Endothelial cell of umbilical vein (primary cell): ENCODE results near the gene PLEKHA7. TPM values are rescaled to one million over a fixed set of nuclear protein-coding genes. Genes with fewer than 3 reads are reported as not detected.

Experiments
- BruUV-seq: library from RNA; stranded (reverse); fragments of 400-500 nt; replicated peaks from 2 replicates; lab custom pipeline; 2021; lab: Mats Ljungman, UMichigan
- CTCF ChIA-PET: fragments of 300-600, 350-600 bp; sonication (Branson Sonifier 250); formaldehyde crosslinking; loops from one replicate; lab custom pipeline; 2021; ENCODE audit warnings: antibody characterized with exemption, inconsistent platforms; lab: Charles Lee
- POLR2A ChIA-PET: fragments of 300-600, 350-600 bp; sonication (Branson Sonifier 250); formaldehyde crosslinking; loops from one replicate; lab custom pipeline; 2021; ENCODE audit warnings: antibody characterized with exemption, inconsistent platforms; lab: Charles Lee
- DNase-seq: peaks from one replicate; pipeline ENCODE4 v3.0.0-alpha.2; 2011; ENCODE audit warnings: low read depth, low spot score
- FAIRE-seq: peaks from 2 replicates; lab custom pipeline; 2011; peaks lifted over from hg19 to GRCh38; lab: Jason Lieb, UNC
- H2AFZ ChIP-seq: 2 replicates; pipeline ENCODE4 v1.6.0; 2012; ENCODE audit warnings: low read depth, low read length, control low read depth, inconsistent platforms
- H3K27ac ChIP-seq: 2 replicates; pipeline ENCODE4 v1.5.1; 2011; ENCODE audit warnings: low read depth, mild to moderate bottlenecking, control low read depth, low read length, moderate library complexity; ENCODE audit not compliant: insufficient read depth
- H3K27me3 ChIP-seq, 2 experiments: 2 replicates each; pipeline versions ENCODE4 v1.6.0 to v1.6.1; 2011; ENCODE audit warnings: low read length in 2 of 2, mixed read lengths in 1 of 2; ENCODE audit not compliant: control insufficient read depth in 2 of 2, insufficient read depth in 2 of 2
- H3K36me3 ChIP-seq, 2 experiments: 2 replicates in 1 of 2; 3 replicates in 1 of 2; pipeline ENCODE4 v1.5.1; 2011; ENCODE audit warnings: low read length in 2 of 2, mild to moderate bottlenecking in 1 of 2, moderate library complexity in 1 of 2; ENCODE audit not compliant: control insufficient read depth in 2 of 2, insufficient read depth in 2 of 2; ENCODE audit errors: extremely low read depth in 1 of 2
- H3K4me1 ChIP-seq: 3 replicates; pipeline ENCODE4 v1.5.1; 2011; ENCODE audit warnings: mild to moderate bottlenecking, low read length; ENCODE audit not compliant: control insufficient read depth, insufficient read depth; ENCODE audit errors: extremely low read depth
- H3K4me2 ChIP-seq: 2 replicates; pipeline ENCODE4 v1.6.1; 2011; ENCODE audit warnings: low read length, control low read depth, mixed read lengths; ENCODE audit not compliant: insufficient read depth
- H3K4me3 ChIP-seq, 3 experiments: fragments of 200-600 bp in 1 of 3; sonication (generic), shearing (Covaris generic) in 1 of 3; replicated peaks in 1 of 3; 2 replicates each; pipeline ENCODE4 v1.5.1; 2011 to 2016; ENCODE audit warnings: control low read depth in 3 of 3, low read length in 3 of 3, mild to moderate bottlenecking in 2 of 3, inconsistent platforms in 1 of 3, low read depth in 1 of 3, moderate library complexity in 1 of 3; ENCODE audit not compliant: insufficient read depth in 1 of 3
- H3K79me2 ChIP-seq: 2 replicates; pipeline ENCODE4 v1.6.0; 2012; ENCODE audit warnings: low read length, inconsistent platforms; ENCODE audit not compliant: control insufficient read depth, insufficient read depth
- H3K9ac ChIP-seq: replicated peaks from 2 replicates; pipeline ENCODE3; 2011; ENCODE audit warnings: low read length, control low read depth; ENCODE audit not compliant: insufficient read depth; ENCODE audit errors: extremely low read depth
- H3K9me1 ChIP-seq: replicated peaks from 3 replicates; pipeline ENCODE4 v1.6.0; 2011; ENCODE audit warnings: mild to moderate bottlenecking, low read length; ENCODE audit not compliant: control insufficient read depth, insufficient read depth; ENCODE audit errors: extremely low read depth
- H3K9me3 ChIP-seq: replicated peaks from 2 replicates; pipeline ENCODE4 v1.5.1; 2012; ENCODE audit warnings: low read length, inconsistent platforms; ENCODE audit not compliant: control insufficient read depth, insufficient read depth
- H4K20me1 ChIP-seq: replicated peaks from 2 replicates; pipeline ENCODE3; 2011; ENCODE audit warnings: mild to moderate bottlenecking, low read length; ENCODE audit not compliant: control insufficient read depth, insufficient read depth; ENCODE audit errors: extremely low read depth
- CTCF ChIP-seq, 2 donors: IDR thresholded peaks; 1 replicate in 1 of 2; 2 replicates in 1 of 2; pipeline ENCODE4 v1.5.1; 2011; ENCODE audit warnings: low read length in 2 of 2, mild to moderate bottlenecking in 2 of 2, moderate library complexity in 2 of 2, control low read depth in 1 of 2, inconsistent platforms in 1 of 2, low read depth in 1 of 2; ENCODE audit not compliant: insufficient read depth in 1 of 2; ENCODE audit errors: extremely low read depth in 1 of 2
- EZH2 ChIP-seq: IDR thresholded peaks from 2 replicates; pipeline ENCODE4 v1.6.1; 2012; ENCODE audit warnings: borderline replicate concordance, low read depth, mild to moderate bottlenecking, moderate library complexity, low read length, inconsistent platforms; ENCODE audit not compliant: severe bottlenecking
- FOS ChIP-seq: IDR thresholded peaks from 2 replicates; pipeline ENCODE4 v1.6.1; 2011; ENCODE audit warnings: mild to moderate bottlenecking, low read length, moderate library complexity, borderline replicate concordance; ENCODE audit not compliant: insufficient read depth
- GATA2 ChIP-seq: IDR thresholded peaks from 2 replicates; pipeline ENCODE4 v1.7.0; 2011; ENCODE audit warnings: low read depth, mild to moderate bottlenecking, moderate library complexity, mixed read lengths, low read length; ENCODE audit not compliant: insufficient read length, insufficient read depth
- JUN ChIP-seq: IDR thresholded peaks from 2 replicates; pipeline ENCODE4 v1.6.1; 2011; ENCODE audit warnings: borderline replicate concordance, low read depth; ENCODE audit not compliant: insufficient read length, insufficient read depth
- MAX ChIP-seq: IDR thresholded peaks from 2 replicates; pipeline ENCODE4 v1.6.1; 2011; ENCODE audit not compliant: insufficient read depth, insufficient read length
- MYC ChIP-seq: IDR thresholded peaks from one replicate; pipeline ENCODE4 v1.6.1; 2011; ENCODE audit warnings: mild to moderate bottlenecking, low read depth, low read length
- POLR2A ChIP-seq: IDR thresholded peaks from 2 replicates; pipeline ENCODE4 v1.6.1; 2012; ENCODE audit warnings: low read depth, mild to moderate bottlenecking, control low read depth, low read length
- POLR2AphosphoS5 ChIP-seq: IDR thresholded peaks from 2 replicates; pipeline ENCODE4 v1.6.1; 2012; ENCODE audit warnings: low read depth, mild to moderate bottlenecking, control low read depth, low read length, moderate library complexity; ENCODE audit not compliant: insufficient read depth
- dilution Hi-C: fragments of 300-500 bp; cut with MboI; formaldehyde crosslinking; loops from one replicate; pipeline ENCODE4 v1.15.0; 2019; ENCODE audit warnings: low sequenced_read_pairs; ENCODE audit not compliant: extremely low pct_ligation_motif_present
- intact Hi-C: fragments of 100-400 bp; cut with micrococcal nuclease; formaldehyde crosslinking; loops from one replicate; pipeline ENCODE4 v1.10.0; 2022
- polyA plus RNA-seq, 4 experiments: library from polyadenylated mRNA; depleted of rRNA in 3 of 4; stranded (reverse) in 3 of 4; unstranded in 1 of 4; fragments of >200 nt; gene quantifications; 2 replicates each; pipeline versions ENCODE4 v1.2.1 to v1.2.3, GENCODE V29; 2011 to 2012; ENCODE audit warnings: missing spikeins in 1 of 4
- total RNA-seq: library from RNA; stranded (reverse); gene quantifications from 2 replicates; pipeline ENCODE4 v1.2.3, GENCODE V29; 2021

PLEKHA7 gene
- total and polyA plus RNA-seq, 2 donors (not counting 3 experiments of a cell fraction or from before 2014, with no cell fraction given), result 1.7 to 3.8 TPM

- Histone ChIP-seq H3K4me1 (no peaks in the 10 kb centered on the region), H4K20me1 (no peaks in the 10 kb centered on the region), H3K4me2 (no peak overlapping the region), H2AFZ (no peak overlapping the region), H3K36me3 (no peaks in the 10 kb centered on the region), H3K4me3 (no peak overlapping the region), H3K27me3 (no peaks in the 10 kb centered on the region), H3K27ac (no peak overlapping the region), H3K9me3 (no peaks in the 10 kb centered on the region), H3K9me1 (no peaks in the 10 kb centered on the region), H3K79me2 (no peaks in the 10 kb centered on the region), H3K9ac (no peak overlapping the region)
- no peak for FAIRE-seq
- TF ChIP-seq EZH2, result no peak
- TF ChIP-seq POLR2AphosphoS5, result no peak
- TF ChIP-seq JUN, result no peak
- TF ChIP-seq POLR2A, result no peak
- no peak for TF ChIP-seq CTCF (IDR thresholded peaks at IDR 0.05; ENCODE audit: extremely low read depth in 1 of 2, insufficient read depth in 1 of 2, low read depth in 1 of 2, low read length in 2 of 2)
- no peak for TF ChIP-seq MYC
- TF ChIP-seq GATA2, result no peak
- no peak for TF ChIP-seq FOS
- TF ChIP-seq MAX, result no peak
- ChIA-PET POLR2A (no interaction called here), CTCF (interaction anchor here (0.8 to 1.0 kb wide), 2 partner anchors 9 to 57 kb away, joined by 3 read pairs; no protein-coding TSS in a partner anchor)
- no TSS peak for BruUV-seq
- peak; percentile 13 for DNase-seq
- intact Hi-C loops (no loop called here), dilution Hi-C loops (no loop called here)
Observed at GRCh38 chr11:17005646-17006045, 8.6 kb downstream of the PLEKHA7 start.
